SKM-1 treated with dmso at 0.1 percent for 144 hours (cell line): ENCODE measurements around the gene KIAA1755.

Experiments
- DNase-seq: peaks from one replicate; lab custom pipeline; 2025; ENCODE audit not compliant: unreplicated experiment; lab: John Stamatoyannopoulos, UW

The KIAA1755 gene

GRCh38 chr20:38208088-38208487 lies 52.4 kb downstream of the KIAA1755 start:
- DNase-seq: no peak

GRCh38 chr20:38207621-38208020 lies 52.9 kb downstream of the KIAA1755 start:
- no peak for DNase-seq

- DNase-seq: no peak
These were observed 55.5 kb downstream of the KIAA1755 start for GRCh38 chr20:38205001-38205400.

DNA sequence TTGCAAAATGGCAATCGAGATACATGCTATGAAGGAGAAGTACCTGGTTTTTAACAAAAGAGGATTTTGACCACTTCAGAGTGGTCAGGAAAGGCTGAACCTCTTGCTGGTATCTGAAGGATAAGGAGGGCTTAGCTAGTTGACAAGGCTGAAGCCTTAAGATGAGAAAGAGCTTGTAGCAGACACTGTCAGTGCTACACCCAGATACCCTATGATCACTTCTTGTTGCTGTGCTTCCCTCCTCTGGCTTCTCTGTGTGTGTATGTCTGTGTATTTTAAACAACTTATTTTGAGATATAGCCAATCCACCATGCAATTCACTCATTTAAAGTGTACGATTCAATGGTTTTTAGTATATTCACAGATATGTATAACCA lies 56.6 kb downstream of the KIAA1755 start:
- DNase-seq: no peak

GRCh38 chr20:38203337-38203980 lies 57.1 kb downstream of the KIAA1755 start:
- no peak for DNase-seq

- no peak for DNase-seq
These were observed 57.6 kb downstream of the KIAA1755 start for GRCh38 chr20:38202982-38203293.

DNA sequence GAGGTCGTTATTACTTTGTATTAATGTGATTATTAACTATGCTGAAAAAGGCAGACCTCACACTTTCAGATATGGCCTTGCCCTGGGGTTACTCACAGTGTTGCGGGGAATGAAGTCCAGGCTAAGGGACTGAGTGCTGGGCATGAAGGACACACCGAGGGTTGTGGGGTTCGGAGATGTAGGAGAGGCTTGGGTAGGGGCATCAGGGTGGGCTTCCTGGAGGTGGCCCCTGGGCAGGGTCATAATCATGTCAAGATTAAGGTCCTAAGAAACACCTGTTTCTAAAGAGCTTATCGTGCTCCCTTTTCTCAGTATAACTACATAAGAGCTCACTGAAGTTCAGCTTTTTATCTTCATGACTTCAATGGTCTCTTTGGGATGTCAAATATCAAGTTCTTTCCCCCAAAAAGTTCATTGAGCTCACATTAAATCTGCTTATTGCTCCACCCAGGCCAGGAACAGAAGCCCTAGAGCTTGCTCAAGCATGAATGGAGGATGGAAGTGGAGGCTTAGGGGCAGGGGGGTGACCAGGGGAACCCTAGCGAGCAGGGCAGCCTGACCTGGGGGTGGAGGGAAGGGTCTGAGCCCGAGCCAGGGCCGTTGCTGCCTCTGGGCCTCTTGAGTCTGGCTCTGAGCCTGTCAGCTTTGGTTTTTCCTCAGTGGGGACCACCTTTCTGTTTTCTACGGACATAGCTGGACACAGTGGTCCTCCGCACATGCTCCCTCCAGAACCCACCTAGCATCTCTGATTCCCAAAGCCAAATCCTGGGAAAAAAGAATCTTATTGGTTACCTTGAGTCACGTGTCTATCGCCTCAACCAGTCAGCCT lies 58.2 kb downstream of the KIAA1755 start:
- DNase-seq: no peak

DNA sequence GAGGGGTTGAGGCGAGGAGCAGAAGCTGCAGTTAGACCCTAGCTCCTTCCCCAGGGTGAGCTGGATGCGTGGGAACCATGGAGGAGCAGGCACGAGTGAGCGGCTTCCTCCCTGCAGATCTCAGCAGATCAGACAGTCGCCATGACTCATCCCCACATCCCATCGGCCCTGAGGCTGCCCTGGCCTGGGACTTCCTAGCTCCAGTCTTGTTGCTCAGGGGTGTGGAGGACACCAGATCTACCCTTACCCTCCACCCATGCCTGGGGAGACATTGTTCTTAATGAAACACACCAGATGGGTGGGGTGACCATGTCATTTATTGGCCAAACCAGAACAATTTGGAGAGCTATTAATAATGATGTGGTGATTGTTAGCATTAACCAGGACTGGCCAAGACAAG lies 59.2 kb downstream of the KIAA1755 start:
- DNase-seq: no peak

DNA sequence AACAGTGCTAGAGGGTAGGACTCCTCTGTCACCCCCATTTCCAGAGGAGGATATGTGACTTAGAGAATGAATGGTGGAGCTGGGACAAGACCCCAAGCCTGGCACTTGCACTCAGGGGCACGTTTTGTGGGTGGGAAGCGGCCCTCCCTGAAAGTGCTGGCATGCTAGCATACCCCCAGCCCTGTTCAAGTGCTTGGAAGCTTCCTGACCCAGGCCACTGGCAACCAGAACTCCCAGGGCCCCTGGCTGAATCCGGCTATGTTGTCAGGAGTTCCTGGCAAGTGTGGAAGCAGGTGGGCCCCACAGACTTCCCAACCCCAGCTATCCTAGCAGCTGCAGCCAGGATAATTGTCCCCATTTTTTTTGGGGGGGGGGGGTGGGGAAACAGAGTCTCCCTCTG lies 59.9 kb downstream of the KIAA1755 start:
- no peak for DNase-seq

DNA sequence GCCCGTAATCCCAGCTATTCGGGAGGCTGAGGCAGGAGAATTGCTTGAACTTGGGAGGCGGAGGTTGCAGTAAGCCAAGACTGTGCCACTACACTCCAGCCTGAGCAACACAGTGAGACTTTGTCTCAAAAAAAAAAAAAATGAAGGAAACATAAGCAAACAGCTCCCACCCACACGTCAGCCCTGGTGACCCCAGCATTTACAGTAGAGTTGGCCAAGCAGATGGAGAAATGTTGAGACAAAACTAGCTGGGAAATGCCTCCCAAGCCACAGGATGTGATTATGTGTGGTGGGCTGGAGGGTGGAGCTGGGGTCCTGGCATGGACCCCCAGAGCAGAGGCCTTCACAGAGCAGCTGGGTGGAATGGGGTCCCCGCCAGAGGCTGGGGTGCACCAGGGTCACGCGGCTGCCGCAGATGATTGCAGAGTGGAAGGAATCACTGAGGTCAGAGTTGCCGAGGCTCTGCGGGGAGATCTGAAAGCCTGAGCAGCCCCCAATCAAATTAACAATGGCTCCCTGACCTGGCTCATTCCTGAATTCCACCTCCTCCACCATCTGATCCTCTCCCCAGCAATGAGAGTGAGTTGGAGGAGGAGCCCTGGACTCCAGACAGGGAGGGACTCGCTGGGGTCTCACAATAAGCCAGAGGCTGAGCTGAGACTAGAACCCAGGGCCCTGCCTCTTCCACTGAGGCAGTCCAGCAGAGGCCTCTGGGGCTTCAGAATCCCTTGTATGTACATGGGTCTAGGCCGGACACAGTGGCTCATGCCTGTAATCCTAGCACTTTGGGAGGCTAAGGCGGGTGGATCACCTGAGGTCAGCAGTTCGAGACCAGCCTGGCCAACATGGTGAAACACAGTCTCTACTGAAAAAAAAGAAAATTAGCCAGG lies 60.8 kb downstream of the KIAA1755 start:
- no peak for DNase-seq

- DNase-seq: no peak
These were observed 62.2 kb downstream of the KIAA1755 start for GRCh38 chr20:38198238-38198861.

DNA sequence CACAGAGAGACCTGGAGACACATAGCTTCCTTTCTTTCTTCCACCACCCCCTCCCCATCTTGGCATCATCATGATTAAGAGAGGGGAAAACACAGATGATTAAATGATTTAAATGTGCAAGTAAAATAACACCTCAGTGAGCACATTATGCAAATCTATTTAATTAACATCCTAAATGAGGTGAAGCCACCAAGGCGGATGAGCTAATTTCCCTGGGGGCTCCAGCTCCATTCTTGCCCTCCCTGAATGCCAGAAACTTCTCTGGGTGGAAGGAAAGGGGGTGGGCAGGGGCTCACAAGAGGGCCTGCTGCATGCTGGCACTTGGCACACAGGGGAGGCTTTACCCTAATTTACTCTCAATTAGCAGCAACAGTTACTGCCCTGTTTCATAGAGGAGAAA lies 62.9 kb downstream of the KIAA1755 start:
- DNase-seq: no peak

DNA sequence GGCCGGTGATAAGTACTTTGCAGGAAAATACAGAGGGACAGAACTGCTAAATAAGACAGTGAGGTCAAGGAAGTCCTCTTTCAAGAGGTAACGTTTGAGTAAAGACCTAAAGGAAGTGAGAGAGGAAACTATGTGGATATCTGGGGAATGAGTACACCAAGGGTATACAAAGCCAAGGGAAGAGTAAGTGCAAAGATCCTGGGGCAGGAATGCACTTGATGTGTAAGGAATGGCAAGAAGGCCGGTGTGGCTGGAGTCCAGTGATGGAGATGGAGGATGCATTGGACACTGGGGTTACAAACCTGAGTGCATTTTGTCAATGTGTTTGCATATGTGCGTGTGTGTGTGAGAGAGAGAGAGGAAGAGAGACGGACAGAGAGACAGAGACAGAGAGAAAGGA lies 63.3 kb downstream of the KIAA1755 start:
- no peak for DNase-seq

DNA sequence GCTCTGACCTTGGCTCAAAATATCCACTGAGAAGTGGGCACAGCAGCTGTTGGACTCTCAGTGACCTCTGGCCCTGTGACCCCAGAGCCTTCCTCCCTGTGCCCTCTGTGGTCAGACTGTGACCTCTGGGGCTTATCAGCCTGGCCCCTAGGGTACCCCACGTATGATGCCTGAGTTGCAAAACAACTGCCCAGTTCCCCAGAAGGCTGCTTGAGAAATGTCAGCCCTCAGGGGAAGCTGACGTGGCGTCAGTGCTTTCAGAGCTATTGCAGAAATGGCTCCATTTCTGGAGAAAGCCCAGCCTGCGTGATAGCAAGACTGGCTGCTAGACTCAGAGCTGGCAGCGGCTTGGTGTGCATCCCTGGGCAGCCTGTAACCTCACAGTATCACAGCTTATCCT lies 63.9 kb downstream of the KIAA1755 start:
- peak; percentile 97 for DNase-seq

GRCh38 chr20:38196076-38196475 lies 64.5 kb downstream of the KIAA1755 start:
- DNase-seq: peak; percentile 26

- DNase-seq: no peak
These were observed 65.0 kb downstream of the KIAA1755 start for GRCh38 chr20:38195521-38195920.

- no peak for DNase-seq
These were observed 65.5 kb downstream of the KIAA1755 start for GRCh38 chr20:38194971-38195504.

DNA sequence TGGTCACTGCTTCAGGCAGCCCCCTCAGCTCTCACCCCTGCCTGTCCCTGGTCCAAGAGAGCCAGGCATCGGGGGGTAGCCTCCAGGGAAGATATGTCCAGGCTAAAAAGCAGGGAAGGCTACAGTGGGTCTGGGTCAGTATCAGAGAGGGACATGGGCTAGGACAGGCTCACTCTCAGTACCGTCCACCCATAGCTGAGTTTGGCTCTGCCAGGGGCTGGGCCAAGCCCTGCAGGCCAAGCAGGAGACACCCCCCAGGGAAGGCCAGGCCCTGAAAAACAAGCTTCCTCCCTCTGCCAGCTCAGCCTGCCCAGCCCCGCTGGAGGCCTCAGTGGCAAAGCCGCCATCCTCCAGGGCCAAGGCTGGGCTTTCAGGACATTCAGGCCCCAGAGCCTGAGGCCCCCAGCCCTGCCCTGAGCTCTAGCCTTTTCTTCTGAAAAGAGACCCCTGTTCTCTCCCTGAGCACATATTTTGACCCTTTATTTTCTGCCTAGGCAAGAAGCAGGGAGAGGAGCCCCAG lies 66.9 kb downstream of the KIAA1755 start:
- DNase-seq: no peak

DNA sequence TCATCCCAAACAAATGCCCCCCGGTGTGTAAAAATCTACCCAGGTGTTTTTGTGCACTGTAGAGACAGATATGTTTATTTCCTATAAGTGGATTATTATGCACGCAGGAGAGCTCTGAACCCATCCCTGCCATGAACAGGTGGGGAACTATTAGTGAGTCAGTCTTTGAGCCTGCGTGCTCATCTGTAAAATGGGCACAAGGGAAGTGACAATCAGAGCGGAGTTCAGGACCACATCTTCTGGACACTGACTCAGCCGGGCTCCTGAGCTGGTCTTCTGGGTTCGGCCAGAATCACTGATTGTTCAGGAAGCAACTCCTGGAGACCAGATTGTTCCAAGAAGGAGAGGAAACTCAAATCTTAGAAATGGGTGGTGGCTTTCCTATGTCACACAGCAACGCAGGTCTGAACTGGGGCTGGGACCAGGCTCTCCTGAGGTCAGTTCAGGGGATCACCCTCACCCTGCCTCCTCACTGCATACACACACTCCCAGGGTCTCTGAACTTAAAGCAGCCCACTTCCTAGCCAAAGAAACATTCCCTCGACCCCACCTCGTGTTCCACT lies 68.1 kb downstream of the KIAA1755 start:
- no peak for DNase-seq

DNA sequence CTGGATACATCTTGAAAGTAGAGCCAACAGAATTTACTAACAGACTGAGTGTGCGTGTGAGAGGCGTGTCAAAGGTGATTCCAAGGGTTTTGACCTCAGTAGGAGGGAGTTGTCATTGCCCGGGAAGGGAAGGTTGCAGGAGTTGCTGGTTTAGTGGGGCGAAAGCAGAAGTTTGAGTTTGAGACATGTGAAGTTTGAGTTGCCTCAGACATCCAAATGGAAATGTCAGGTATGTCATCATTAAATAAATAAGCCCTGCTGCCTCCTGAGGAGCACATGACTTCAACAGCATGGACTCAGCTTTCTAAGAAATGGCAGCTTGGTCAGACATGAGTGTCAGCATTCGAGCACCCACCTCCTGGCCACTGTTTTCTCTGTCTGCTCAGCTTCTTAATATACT lies 68.9 kb downstream of the KIAA1755 start:
- DNase-seq: peak; percentile 46
